CD14-positive monocyte (primary cell): ENCODE measurements around the gene C4orf33. TPM values are rescaled to one million over a fixed set of nuclear protein-coding genes. Genes with fewer than 3 reads are reported as not detected.

Source experiments
- DNase-seq, 3 donors: peaks; one replicate each; pipeline ENCODE4 v3.0.0-alpha.2; 2011 to 2022
- H2AFZ ChIP-seq: 2 replicates; pipeline ENCODE4 v1.6.0; 2012; ENCODE audit warnings: mild to moderate bottlenecking, low read depth, low read length, inconsistent platforms; ENCODE audit not compliant: insufficient read depth, poor library complexity, severe bottlenecking
- H3K27ac ChIP-seq, 2 donors: 1 replicate in 1 of 2; 2 replicates in 1 of 2; pipeline ENCODE4 v1.5.1; 2012 to 2013; ENCODE audit warnings: low read length in 2 of 2, control low read depth in 1 of 2, inconsistent platforms in 1 of 2, low read depth in 1 of 2, mild to moderate bottlenecking in 1 of 2
- H3K27me3 ChIP-seq, 2 donors: one replicate each; pipeline versions ENCODE4 v1.6.0 to v1.6.1; 2011 to 2013; ENCODE audit warnings: low read length in 2 of 2; ENCODE audit not compliant: control insufficient read depth in 2 of 2, insufficient read depth in 2 of 2
- H3K36me3 ChIP-seq, 2 donors: replicated peaks in 1 of 2; 1 replicate in 1 of 2; 2 replicates in 1 of 2; pipeline versions ENCODE4 v1.5.1 to v1.6.1; 2012 to 2013; ENCODE audit warnings: low read length in 2 of 2, control low read depth in 1 of 2, inconsistent platforms in 1 of 2, mild to moderate bottlenecking in 1 of 2; ENCODE audit not compliant: insufficient read depth in 2 of 2, control insufficient read depth in 1 of 2
- H3K4me1 ChIP-seq, 2 donors: 1 replicate in 1 of 2; 2 replicates in 1 of 2; pipeline versions ENCODE4 v1.5.1 to v1.6.1; 2012 to 2013; ENCODE audit warnings: low read length in 2 of 2, control low read depth in 1 of 2, inconsistent platforms in 1 of 2, mild to moderate bottlenecking in 1 of 2, moderate library complexity in 1 of 2; ENCODE audit not compliant: insufficient read depth in 2 of 2, control insufficient read depth in 1 of 2
- H3K4me2 ChIP-seq: replicated peaks from 2 replicates; pipeline ENCODE3; 2012; ENCODE audit warnings: low read length, moderate library complexity, mild to moderate bottlenecking; ENCODE audit not compliant: poor library complexity, severe bottlenecking; ENCODE audit errors: extremely low read depth
- H3K4me3 ChIP-seq, 3 experiments: fragments of 200-600 bp in 1 of 3; sonication (generic) in 1 of 3; replicated peaks in 1 of 3; 1 replicate in 2 of 3; 2 replicates in 1 of 3; pipeline ENCODE4 v1.5.1; 2011 to 2013; ENCODE audit warnings: low read length in 3 of 3, mild to moderate bottlenecking in 3 of 3, control low read depth in 2 of 3, low read depth in 2 of 3, inconsistent platforms in 1 of 3, moderate library complexity in 1 of 3
- H3K79me2 ChIP-seq: 2 replicates; pipeline ENCODE4 v1.6.0; 2012; ENCODE audit warnings: mild to moderate bottlenecking, control low read depth, inconsistent platforms, low read length, moderate library complexity; ENCODE audit not compliant: insufficient read depth
- H3K9ac ChIP-seq: 2 replicates; pipeline ENCODE4 v1.6.0; 2017; ENCODE audit warnings: low read length, mild to moderate bottlenecking; ENCODE audit not compliant: insufficient read depth, poor library complexity, severe bottlenecking
- H3K9me3 ChIP-seq, 2 donors: replicated peaks in 1 of 2; 1 replicate in 1 of 2; 2 replicates in 1 of 2; pipeline versions ENCODE4 v1.5.1 to v1.6.1; 2012 to 2013; ENCODE audit warnings: low read length in 2 of 2, control low read depth in 1 of 2; ENCODE audit not compliant: control insufficient read depth in 1 of 2, insufficient read depth in 1 of 2
- H4K20me1 ChIP-seq: 2 replicates; pipeline ENCODE4 v1.6.0; 2012; ENCODE audit warnings: mild to moderate bottlenecking, low read length, control low read depth, moderate library complexity; ENCODE audit not compliant: insufficient read depth
- H3K27ac Mint-ChIP-seq, 7 donors: one replicate each; pipeline ENCODE4 v1.8.0; 2020; ENCODE audit warnings: mild to moderate bottlenecking in 7 of 7, mixed read lengths in 7 of 7, moderate library complexity in 6 of 7, inconsistent platforms in 2 of 7
- H3K27me3 Mint-ChIP-seq, 3 donors: one replicate each; pipeline ENCODE4 v1.8.0; 2021 to 2022; ENCODE audit warnings: low read depth in 3 of 3, mild to moderate bottlenecking in 3 of 3, mixed read lengths in 3 of 3, moderate library complexity in 3 of 3, inconsistent platforms in 1 of 3
- H3K36me3 Mint-ChIP-seq, 2 donors: one replicate each; pipeline ENCODE4 v1.8.0; 2020; ENCODE audit warnings: mixed read lengths in 2 of 2, inconsistent platforms in 1 of 2, mild to moderate bottlenecking in 1 of 2
- H3K4me1 Mint-ChIP-seq: one replicate; pipeline ENCODE4 v1.8.0; 2020; ENCODE audit warnings: mild to moderate bottlenecking, mixed read lengths
- H3K4me3 Mint-ChIP-seq, 2 donors: one replicate each; pipeline ENCODE4 v1.8.0; 2020; ENCODE audit warnings: mild to moderate bottlenecking in 2 of 2, mixed read lengths in 2 of 2, moderate library complexity in 1 of 2
- H3K9me3 Mint-ChIP-seq, 7 donors: one replicate each; pipeline ENCODE4 v1.8.0; 2020 to 2022; ENCODE audit warnings: mixed read lengths in 7 of 7, mild to moderate bottlenecking in 6 of 7, moderate library complexity in 6 of 7, inconsistent platforms in 2 of 7
- WGBS: methylation state at CpG from one replicate; pipeline ENCODE4 v1.1.5; 2013; ENCODE audit warnings: missing lambda C conversion rate; ENCODE audit not compliant: insufficient coverage; 5-methylcytosine and 5-hydroxymethylcytosine counted together
- intact Hi-C, 2 donors: fragments of 100-400 bp; cut with micrococcal nuclease; formaldehyde crosslinking; loops; one replicate each; pipeline versions ENCODE4 v1.15.0 to v1.15.1; 2023
- polyA minus RNA-seq: library from RNA; depleted of rRNA, polyadenylated mRNA; stranded (reverse); fragments of >200 nt; gene quantifications from 2 replicates; pipeline ENCODE4 v1.2.3, GENCODE V29; 2012
- polyA plus RNA-seq, 3 donors: library from polyadenylated mRNA; depleted of rRNA in 1 of 3; unstranded in 2 of 3; stranded (reverse) in 1 of 3; fragments of 300-500 nt in 2 of 3; fragments of >200 nt in 1 of 3; fragmentation: Illumina TruSeq in 2 of 3; gene quantifications; 1 replicate in 2 of 3; 2 replicates in 1 of 3; pipeline ENCODE4 v1.2.3, GENCODE V29; 2012 to 2021
- total RNA-seq, 12 experiments: library from RNA in 1 of 12; stranded (reverse) in 1 of 12; fragments of 120-200 nt in 1 of 12; gene quantifications; one replicate each; pipeline ENCODE4 v1.2.4 and lab custom pipeline; 2013 to 2026; ENCODE audit warnings: mixed read lengths in 6 of 12, inconsistent platforms in 1 of 12
- TF ChIP-seq, protein P1 (sequence below): fragments of 200-600 bp; IDR thresholded peaks from one replicate; pipeline ENCODE4 v1.8.0; 2022; ENCODE audit warnings: antibody characterized with exemption, mild to moderate bottlenecking

The C4orf33 gene, protein sequence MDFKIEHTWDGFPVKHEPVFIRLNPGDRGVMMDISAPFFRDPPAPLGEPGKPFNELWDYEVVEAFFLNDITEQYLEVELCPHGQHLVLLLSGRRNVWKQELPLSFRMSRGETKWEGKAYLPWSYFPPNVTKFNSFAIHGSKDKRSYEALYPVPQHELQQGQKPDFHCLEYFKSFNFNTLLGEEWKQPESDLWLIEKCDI
- 31.3 TPM for total RNA-seq (2013)
- 10 to 100 TPM; 16.6 to 33.0 (median 28.2) TPM for polyA plus RNA-seq
- polyA minus RNA-seq = 8.3 and 8.9 TPM in 2 replicates
- 3.4 to 33.9 (median 21.5) reads per million in 11 experiments for total RNA-seq (lab: John Stamatoyannopoulos, UW)

DNA sequence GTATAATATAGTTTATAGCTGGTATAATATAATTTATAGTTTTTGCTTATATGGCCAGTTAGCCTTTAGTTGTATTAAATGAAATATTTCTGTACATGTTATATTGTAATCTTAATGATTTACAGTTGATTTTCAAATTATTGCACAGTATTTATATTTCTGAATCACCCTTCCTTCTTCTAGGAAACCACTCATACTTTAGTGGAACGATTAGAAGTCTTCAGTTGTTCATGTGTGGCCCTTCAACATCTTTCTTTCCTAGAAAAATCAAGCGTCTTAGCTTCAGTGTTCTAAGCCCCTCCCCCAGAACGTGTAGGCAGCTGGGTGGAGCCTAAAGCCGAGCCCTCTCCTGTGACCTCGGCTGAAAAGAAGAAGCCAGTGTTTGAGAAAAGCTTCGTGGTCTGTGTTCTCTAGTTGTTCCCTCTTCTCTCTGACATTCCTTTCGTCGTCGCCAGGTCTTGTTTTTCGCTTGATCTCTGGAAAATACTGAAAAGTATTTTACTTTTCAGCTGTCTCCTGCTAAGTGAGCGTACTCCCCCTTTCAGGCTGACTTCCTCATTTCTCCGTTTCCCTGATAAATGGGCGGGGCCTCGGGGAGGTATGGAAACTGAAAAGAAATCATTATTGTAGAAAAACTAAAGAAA is at the start of gene C4orf33:
Gene C4orf33, plus strand, starts transcription at position 342 of the 644 bp plus-strand sequence. CDS start 6,459 bp downstream, outside the sequence.
- peak within 1 kb of the TSS; percentile 84 to 97 for H3K27ac ChIP-seq
- TF ChIP-seq, protein P1, sequence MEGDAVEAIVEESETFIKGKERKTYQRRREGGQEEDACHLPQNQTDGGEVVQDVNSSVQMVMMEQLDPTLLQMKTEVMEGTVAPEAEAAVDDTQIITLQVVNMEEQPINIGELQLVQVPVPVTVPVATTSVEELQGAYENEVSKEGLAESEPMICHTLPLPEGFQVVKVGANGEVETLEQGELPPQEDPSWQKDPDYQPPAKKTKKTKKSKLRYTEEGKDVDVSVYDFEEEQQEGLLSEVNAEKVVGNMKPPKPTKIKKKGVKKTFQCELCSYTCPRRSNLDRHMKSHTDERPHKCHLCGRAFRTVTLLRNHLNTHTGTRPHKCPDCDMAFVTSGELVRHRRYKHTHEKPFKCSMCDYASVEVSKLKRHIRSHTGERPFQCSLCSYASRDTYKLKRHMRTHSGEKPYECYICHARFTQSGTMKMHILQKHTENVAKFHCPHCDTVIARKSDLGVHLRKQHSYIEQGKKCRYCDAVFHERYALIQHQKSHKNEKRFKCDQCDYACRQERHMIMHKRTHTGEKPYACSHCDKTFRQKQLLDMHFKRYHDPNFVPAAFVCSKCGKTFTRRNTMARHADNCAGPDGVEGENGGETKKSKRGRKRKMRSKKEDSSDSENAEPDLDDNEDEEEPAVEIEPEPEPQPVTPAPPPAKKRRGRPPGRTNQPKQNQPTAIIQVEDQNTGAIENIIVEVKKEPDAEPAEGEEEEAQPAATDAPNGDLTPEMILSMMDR = no peak
- Mint-ChIP-seq H3K4me1 (peaks cover 30% of the 10 kb centered on the region), H3K4me3 (peak within 1 kb of the TSS; percentile 87 to 96), H3K36me3 (no peaks in the 10 kb centered on the region), H3K27me3 (no peaks in the 10 kb centered on the region), H3K27ac (peak within 1 kb of the TSS in 6 of 7 donors; percentile 98 to 100 (median 100)), H3K9me3 (no peaks in the 10 kb centered on the region)
- peak; percentile 75 to 80 (median 76) for DNase-seq
- H3K36me3 ChIP-seq = no peaks in the 10 kb centered on the region
- H3K9ac ChIP-seq = peak within 1 kb of the TSS; percentile 84
- peak within 1 kb of the TSS; percentile 75 for H2AFZ ChIP-seq
- peaks cover 14% of the 10 kb centered on the region for H4K20me1 ChIP-seq
- H3K79me2 ChIP-seq = peaks cover 88% of the 10 kb centered on the region
- peak within 1 kb of the TSS; percentile 80 to 99 (median 81) for H3K4me3 ChIP-seq
- H3K4me1 ChIP-seq = peaks cover 30 to 47% of the 10 kb centered on the region in 2 donors
- WGBS = 0% methylated on average over 6 of the region's 14 CpGs
- H3K4me2 ChIP-seq = peak within 1 kb of the TSS; percentile 68
- intact Hi-C loops = loop anchor here (10.0 kb wide), 7 partner anchors 181 to 1131 kb away; partner anchors contain the start of genes ABHD18 (in 1 of the 2), LARP1B (in 1 of the 2), MFSD8 (in 1 of the 2) and PGRMC2 (in 1 of the 2)
- no peaks in the 10 kb centered on the region for H3K9me3 ChIP-seq
- no peaks in the 10 kb centered on the region for H3K27me3 ChIP-seq

DNA sequence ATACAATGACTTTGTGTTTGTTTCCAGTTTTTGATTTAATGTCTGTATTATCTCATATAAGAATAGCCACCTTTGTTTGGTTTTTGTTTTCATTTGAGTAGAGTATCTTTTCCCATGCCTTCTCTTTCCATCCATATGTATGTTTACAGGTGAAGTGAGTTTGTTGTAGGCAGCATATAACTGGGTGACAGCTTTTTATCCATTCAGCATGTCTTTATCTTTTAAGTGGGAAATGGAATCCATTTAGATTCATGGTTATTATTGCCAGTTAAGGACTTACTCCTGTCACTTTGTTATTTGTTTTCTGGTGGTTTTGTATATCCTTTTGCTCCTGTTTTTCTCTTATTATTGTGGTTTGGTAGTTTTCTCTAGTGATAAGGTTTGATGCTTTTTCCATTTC is 36.9 kb upstream of the C4orf33 start:
- Histone ChIP-seq H3K36me3 (peaks cover 8 to 54% of the 10 kb centered on the region in 2 donors), H4K20me1 (no peaks in the 10 kb centered on the region), H3K9ac (no peak overlapping the region), H3K4me1 (no peaks in the 10 kb centered on the region), H3K27me3 (no peaks in the 10 kb centered on the region), H3K79me2 (no peaks in the 10 kb centered on the region), H3K9me3 (peaks cover 54 to 97% of the 10 kb centered on the region in 2 donors), H3K4me2 (no peak overlapping the region), H3K27ac (no peak overlapping the region), H3K4me3 (no peak overlapping the region), H2AFZ (no peak overlapping the region)
- no peak overlapping the region for H3K27ac Mint-ChIP-seq
- peaks cover 39 to 45% of the 10 kb centered on the region in 2 donors for H3K36me3 Mint-ChIP-seq
- no peaks in the 10 kb centered on the region for H3K4me1 Mint-ChIP-seq
- peaks cover 67 to 93% (median 86%) of the 10 kb centered on the region in 7 donors for H3K9me3 Mint-ChIP-seq
- intact Hi-C loops = no loop called here
- no peaks in the 10 kb centered on the region for H3K27me3 Mint-ChIP-seq
- no peak for DNase-seq
- TF ChIP-seq, protein P1 = no peak
- H3K4me3 Mint-ChIP-seq = no peak overlapping the region
